ENCODE measurements around the gene COL4A3. TPM values are rescaled to one million over a fixed set of nuclear protein-coding genes. Genes with fewer than 3 reads are reported as not detected.

The COL4A3 gene
- total RNA-seq, 3 donors from 2014 or later: 0.16 to 0.36 (median 0.32) TPM

GRCh38 chr2:227179988-227180685, 15.7 kb downstream of the COL4A3 start:
- DNase-seq (no peak), ATAC-seq (peak; percentile 16)
- TF ChIP-seq CTCF (IDR thresholded peaks at IDR 0.05): no peak
- intact Hi-C loops (cut with DNase I, micrococcal nuclease): no loop called here
- no peak overlapping the region for H3K4me3 ChIP-seq
- H3K36me3 ChIP-seq (ENCODE audit: low read depth): no peaks in the 10 kb centered on the region
- no peaks in the 10 kb centered on the region for H3K4me1 ChIP-seq (ENCODE audit: low read depth)
- no peaks in the 10 kb centered on the region for H3K9me3 ChIP-seq

DNA sequence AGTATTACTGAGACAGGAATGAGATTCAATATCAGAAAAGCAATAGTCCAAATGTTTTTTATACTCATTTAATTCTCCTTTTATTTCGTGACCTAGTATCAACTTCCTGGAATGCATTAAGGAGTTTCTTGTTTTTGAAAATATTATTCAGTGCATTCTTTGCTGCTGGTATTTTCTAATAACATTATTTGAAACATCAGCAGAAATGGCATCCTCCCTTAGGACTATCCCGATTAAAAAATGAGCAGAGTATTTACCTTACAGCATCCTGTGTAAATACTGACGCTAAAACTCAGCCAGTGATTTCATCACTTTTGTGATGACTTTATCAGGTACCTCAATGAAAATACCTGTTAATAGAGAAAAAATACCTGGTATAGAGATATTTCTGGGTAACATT, 16.3 kb downstream of the COL4A3 start:
- Histone ChIP-seq H3K9me3 (no peaks in the 10 kb centered on the region), H3K4me3 (no peak overlapping the region), H3K36me3 (ENCODE audit: low read depth) (no peaks in the 10 kb centered on the region), H3K4me1 (ENCODE audit: low read depth) (no peaks in the 10 kb centered on the region)
- TF ChIP-seq CTCF (IDR thresholded peaks at IDR 0.05): no peak
- intact Hi-C loops (cut with DNase I, micrococcal nuclease): no loop called here
- DNase-seq (no peak), ATAC-seq (no peak)

GRCh38 chr2:227182765-227183164, 18.3 kb downstream of the COL4A3 start:
- ATAC-seq: no peak
- Histone ChIP-seq H3K36me3 (ENCODE audit: low read depth) (no peaks in the 10 kb centered on the region), H3K9me3 (no peaks in the 10 kb centered on the region), H3K4me1 (ENCODE audit: low read depth) (no peaks in the 10 kb centered on the region), H3K4me3 (no peak overlapping the region)
- no peak for TF ChIP-seq CTCF (IDR thresholded peaks at IDR 0.05)
- intact Hi-C loops (cut with DNase I, micrococcal nuclease): no loop called here
- DNase-seq: no peak

DNA sequence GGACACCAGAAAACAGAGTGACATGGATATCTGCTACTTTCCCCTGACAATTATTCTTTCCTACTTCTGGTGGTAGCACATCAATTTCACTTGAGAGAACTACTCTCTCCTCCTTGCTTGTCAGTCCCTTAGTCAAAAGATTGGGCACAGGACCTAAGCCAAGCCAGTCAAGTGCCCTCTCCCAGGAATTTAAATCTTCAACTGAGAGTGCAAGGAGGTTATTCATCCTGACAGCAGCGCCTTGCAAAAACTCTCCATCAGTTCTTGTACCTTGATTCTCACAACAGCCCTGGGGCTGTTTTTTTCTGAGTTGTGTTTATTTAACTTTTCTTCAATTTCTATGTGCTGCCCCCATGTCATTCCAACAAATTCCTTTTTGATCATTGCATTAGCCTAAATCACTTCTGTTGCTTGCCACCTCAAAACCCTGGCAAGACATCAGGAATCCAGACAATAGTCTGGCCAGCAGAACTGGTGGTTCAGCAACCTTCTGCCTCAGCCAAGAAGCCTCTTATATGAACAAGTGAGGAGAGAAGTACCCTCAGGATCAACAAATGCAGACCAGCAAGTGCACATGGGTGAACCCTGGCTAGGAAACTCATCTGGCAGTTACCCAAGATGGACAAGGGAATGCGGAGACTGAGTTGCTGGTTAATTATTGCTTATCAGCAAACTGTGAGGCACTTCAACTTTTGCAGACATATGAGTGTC, 19.4 kb downstream of the COL4A3 start:
- ATAC-seq: no peak
- no peaks in the 10 kb centered on the region for H3K36me3 ChIP-seq (ENCODE audit: low read depth)
- no peaks in the 10 kb centered on the region for H3K4me1 ChIP-seq (ENCODE audit: low read depth)

GRCh38 chr2:227185615-227186232, 21.3 kb downstream of the COL4A3 start:
- no peak for TF ChIP-seq CTCF (IDR thresholded peaks at IDR 0.05)
- intact Hi-C loops (cut with DNase I, micrococcal nuclease): no loop called here
- ATAC-seq: no peak
- H3K4me3 ChIP-seq: no peak overlapping the region
- no peaks in the 10 kb centered on the region for H3K36me3 ChIP-seq (ENCODE audit: low read depth)
- no peaks in the 10 kb centered on the region for H3K9me3 ChIP-seq
- DNase-seq: no peak
- no peaks in the 10 kb centered on the region for H3K4me1 ChIP-seq (ENCODE audit: low read depth)

More for the DNA sequence above, 19.4 kb downstream of the COL4A3 start:
- H3K9me3 ChIP-seq: no peaks in the 10 kb centered on the region
- no peak overlapping the region for H3K4me3 ChIP-seq
- no peak for TF ChIP-seq CTCF (IDR thresholded peaks at IDR 0.05)
- intact Hi-C loops (cut with DNase I, micrococcal nuclease): no loop called here
- DNase-seq: no peak

All from mucosa of descending colon (tissue), 3 donors.